HepG2 (cell line): ENCODE data around the gene TLR5.

Experiments used
- ZNF101 ChIP-seq: sonication (generic); formaldehyde crosslinking; IDR thresholded peaks from 2 replicates; pipeline ENCODE4 v1.4.0; 2020; ENCODE audit warnings: mild to moderate bottlenecking, low read depth, missing genetic modification reagents, borderline replicate concordance
- TF ChIP-seq, protein P1 (sequence below): sonication (generic); formaldehyde crosslinking; IDR thresholded peaks from 2 replicates; pipeline ENCODE4 v1.5.0; 2020; ENCODE audit warnings: mild to moderate bottlenecking, missing genetic modification reagents, moderate library complexity

GRCh38 chr1:223126741-223127140 lies 16.3 kb downstream of the TLR5 start:
- no peak for TF ChIP-seq ZNF101 (CRISPR knock-in tag)
- TF ChIP-seq, protein P1, sequence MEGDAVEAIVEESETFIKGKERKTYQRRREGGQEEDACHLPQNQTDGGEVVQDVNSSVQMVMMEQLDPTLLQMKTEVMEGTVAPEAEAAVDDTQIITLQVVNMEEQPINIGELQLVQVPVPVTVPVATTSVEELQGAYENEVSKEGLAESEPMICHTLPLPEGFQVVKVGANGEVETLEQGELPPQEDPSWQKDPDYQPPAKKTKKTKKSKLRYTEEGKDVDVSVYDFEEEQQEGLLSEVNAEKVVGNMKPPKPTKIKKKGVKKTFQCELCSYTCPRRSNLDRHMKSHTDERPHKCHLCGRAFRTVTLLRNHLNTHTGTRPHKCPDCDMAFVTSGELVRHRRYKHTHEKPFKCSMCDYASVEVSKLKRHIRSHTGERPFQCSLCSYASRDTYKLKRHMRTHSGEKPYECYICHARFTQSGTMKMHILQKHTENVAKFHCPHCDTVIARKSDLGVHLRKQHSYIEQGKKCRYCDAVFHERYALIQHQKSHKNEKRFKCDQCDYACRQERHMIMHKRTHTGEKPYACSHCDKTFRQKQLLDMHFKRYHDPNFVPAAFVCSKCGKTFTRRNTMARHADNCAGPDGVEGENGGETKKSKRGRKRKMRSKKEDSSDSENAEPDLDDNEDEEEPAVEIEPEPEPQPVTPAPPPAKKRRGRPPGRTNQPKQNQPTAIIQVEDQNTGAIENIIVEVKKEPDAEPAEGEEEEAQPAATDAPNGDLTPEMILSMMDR (CRISPR knock-in tag): no peak
